ENCODE results near the gene ZSWIM5. TPM values are rescaled to one million over a fixed set of nuclear protein-coding genes. Genes with fewer than 3 reads are reported as not detected.

Gene ZSWIM5
- polyA plus RNA-seq, 1 experiment, result 0.15 TPM

DNA sequence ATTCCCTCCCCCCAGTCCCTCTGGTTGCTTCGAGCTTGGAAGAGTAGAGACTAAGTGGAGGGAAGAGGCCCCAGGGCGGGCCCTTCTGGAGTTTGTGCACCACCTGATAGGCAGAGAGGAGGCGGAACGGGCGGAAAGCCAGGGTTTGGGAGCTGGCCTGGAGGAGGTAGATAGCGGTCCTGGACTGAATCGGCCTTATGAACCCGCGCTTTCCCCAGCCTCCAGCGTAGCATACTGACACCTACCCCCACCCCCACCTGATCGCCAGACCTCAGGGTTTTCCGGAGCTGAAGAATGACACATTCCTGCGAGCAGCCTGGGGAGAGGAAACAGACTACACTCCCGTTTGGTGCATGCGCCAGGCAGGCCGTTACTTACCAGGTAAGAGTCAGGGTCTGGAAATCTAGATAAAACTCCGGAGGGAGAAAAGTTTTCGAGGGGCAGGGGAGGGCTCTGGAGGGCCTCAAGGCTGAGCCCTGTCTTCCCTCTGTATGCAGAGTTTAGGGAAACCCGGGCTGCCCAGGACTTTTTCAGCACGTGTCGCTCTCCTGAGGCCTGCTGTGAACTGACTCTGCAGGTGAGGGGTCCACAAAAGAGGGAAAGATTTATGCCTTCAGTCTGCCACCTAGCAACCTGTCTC is 193.6 kb downstream of the ZSWIM5 start:
- H3K27me3 ChIP-seq (ENCODE audit: control insufficient read depth, insufficient read depth, low read length), result no peaks in the 10 kb centered on the region
- CTCF ChIA-PET, result interaction anchor here (0.6 to 5.4 kb wide), 18 partner anchors 105 to 506 kb away, joined by 3 to 154 read pairs (median 6); partner anchors contain the start of genes BEST4, BTBD19, PLK3 and TESK2
- H3K4me3 ChIP-seq (ENCODE audit: low read depth, low read length), result peak overlapping the region; percentile 50
- POLR2A ChIA-PET, result interaction anchor here (0.6 to 2.5 kb wide), 4 partner anchors 10 to 327 kb away, joined by 3 to 12 read pairs (median 5); partner anchors contain the start of genes MUTYH and TOE1
- peaks cover 17% of the 10 kb centered on the region for H3K36me3 ChIP-seq (ENCODE audit: control insufficient read depth, insufficient read depth, low read length)
- TF ChIP-seq, protein P1, sequence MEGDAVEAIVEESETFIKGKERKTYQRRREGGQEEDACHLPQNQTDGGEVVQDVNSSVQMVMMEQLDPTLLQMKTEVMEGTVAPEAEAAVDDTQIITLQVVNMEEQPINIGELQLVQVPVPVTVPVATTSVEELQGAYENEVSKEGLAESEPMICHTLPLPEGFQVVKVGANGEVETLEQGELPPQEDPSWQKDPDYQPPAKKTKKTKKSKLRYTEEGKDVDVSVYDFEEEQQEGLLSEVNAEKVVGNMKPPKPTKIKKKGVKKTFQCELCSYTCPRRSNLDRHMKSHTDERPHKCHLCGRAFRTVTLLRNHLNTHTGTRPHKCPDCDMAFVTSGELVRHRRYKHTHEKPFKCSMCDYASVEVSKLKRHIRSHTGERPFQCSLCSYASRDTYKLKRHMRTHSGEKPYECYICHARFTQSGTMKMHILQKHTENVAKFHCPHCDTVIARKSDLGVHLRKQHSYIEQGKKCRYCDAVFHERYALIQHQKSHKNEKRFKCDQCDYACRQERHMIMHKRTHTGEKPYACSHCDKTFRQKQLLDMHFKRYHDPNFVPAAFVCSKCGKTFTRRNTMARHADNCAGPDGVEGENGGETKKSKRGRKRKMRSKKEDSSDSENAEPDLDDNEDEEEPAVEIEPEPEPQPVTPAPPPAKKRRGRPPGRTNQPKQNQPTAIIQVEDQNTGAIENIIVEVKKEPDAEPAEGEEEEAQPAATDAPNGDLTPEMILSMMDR (IDR thresholded peaks at IDR 0.05; ENCODE audit: insufficient read depth, low read depth, low read length), result no peak
- no peak for DNase-seq (ENCODE audit: low read depth)

GRCh38 chr1:45011837-45012638 is 194.4 kb downstream of the ZSWIM5 start, which contains the start of gene UROD:
Gene UROD (plus strand): TSS chr1:45012254. CDS start chr1:45012266, 12 bp downstream.
- H3K27me3 ChIP-seq (ENCODE audit: control insufficient read depth, insufficient read depth, low read length), result no peaks in the 10 kb centered on the region
- H3K36me3 ChIP-seq (ENCODE audit: control insufficient read depth, insufficient read depth, low read length), result peaks cover 24% of the 10 kb centered on the region
- TF ChIP-seq, protein P1 (IDR thresholded peaks at IDR 0.05; ENCODE audit: insufficient read depth, low read depth, low read length), result no peak
- peak; percentile 71 for DNase-seq (ENCODE audit: low read depth)
- CTCF ChIA-PET, result interaction anchor here (0.6 to 5.4 kb wide), 18 partner anchors 25 to 507 kb away, joined by 3 to 154 read pairs (median 5); partner anchors contain the start of genes BEST4, BTBD19, EIF2B3 and PLK3
- POLR2A ChIA-PET, result interaction anchor here (0.5 to 2.5 kb wide), 7 partner anchors 9 to 575 kb away, joined by 3 to 12 read pairs (median 4); partner anchors contain the start of genes MUTYH, PLK3 and TOE1
- peak within 1 kb of the TSS; percentile 86 for H3K4me3 ChIP-seq (ENCODE audit: low read depth, low read length)

- TF ChIP-seq, protein P1 (IDR thresholded peaks at IDR 0.05; ENCODE audit: insufficient read depth, low read depth, low read length), result no peak
- peaks cover 29% of the 10 kb centered on the region for H3K36me3 ChIP-seq (ENCODE audit: control insufficient read depth, insufficient read depth, low read length)
- no peaks in the 10 kb centered on the region for H3K27me3 ChIP-seq (ENCODE audit: control insufficient read depth, insufficient read depth, low read length)
- peak within 1 kb of the TSS; percentile 86 for H3K4me3 ChIP-seq (ENCODE audit: low read depth, low read length)
- DNase-seq (ENCODE audit: low read depth), result no peak
- POLR2A ChIA-PET, result interaction anchor here (0.5 to 2.5 kb wide), 7 partner anchors 127 to 576 kb away, joined by 3 to 12 read pairs (median 4); partner anchors contain the start of genes MUTYH, PLK3 and TOE1
- CTCF ChIA-PET, result interaction anchor here (0.8 to 5.4 kb wide), 18 partner anchors 7 to 482 kb away, joined by 3 to 154 read pairs (median 5); partner anchors contain the start of genes BEST4, BTBD19, EIF2B3 and PLK3
Observed at GRCh38 chr1:45010855-45011811, 195.3 kb downstream of the ZSWIM5 start, which contains the start of gene HECTD3. Gene HECTD3 (minus strand): TSS chr1:45011324. CDS start chr1:45011257, 67 bp downstream.

GRCh38 chr1:45009956-45010854 is 196.2 kb downstream of the ZSWIM5 start:
- Histone ChIP-seq H3K4me3 (ENCODE audit: low read depth, low read length) (peak overlapping the region; percentile 86), H3K36me3 (ENCODE audit: control insufficient read depth, insufficient read depth, low read length) (peaks cover 37% of the 10 kb centered on the region), H3K27me3 (ENCODE audit: control insufficient read depth, insufficient read depth, low read length) (no peaks in the 10 kb centered on the region)
- DNase-seq (ENCODE audit: low read depth), result no peak
- ChIA-PET POLR2A (interaction anchor here (0.6 to 0.8 kb wide), 2 partner anchors 292 to 293 kb away, joined by 3 read pairs; no protein-coding TSS in a partner anchor), CTCF (interaction anchor here (1.2 to 5.3 kb wide), 7 partner anchors 8 to 290 kb away, joined by 3 to 154 read pairs (median 5); partner anchors contain the start of gene EIF2B3)
- TF ChIP-seq, protein P1 (IDR thresholded peaks at IDR 0.05; ENCODE audit: insufficient read depth, low read depth, low read length), result 0 out of 2 replicates have a peak, but pooled peaks have one; percentile 13
